CD4-positive, alpha-beta T cell treated with Interferon gamma for 1 hour (primary cell): ENCODE results near the gene TMEM131.

ENCODE experiments used
- DNase-seq: peaks from one replicate; pipeline ENCODE4 v3.0.0-alpha.2; 2020

The TMEM131 gene

GRCh38 chr2:97752342-97753334, 243.1 kb downstream of the TMEM131 start:
- DNase-seq, result no peak

- no peak for DNase-seq
Measured at GRCh38 chr2:97751752-97752151, 244.0 kb downstream of the TMEM131 start.

GRCh38 chr2:97750017-97750416, 245.7 kb downstream of the TMEM131 start:
- DNase-seq, result no peak

- no peak for DNase-seq
Measured at GRCh38 chr2:97749581-97749980, 246.2 kb downstream of the TMEM131 start.

DNA sequence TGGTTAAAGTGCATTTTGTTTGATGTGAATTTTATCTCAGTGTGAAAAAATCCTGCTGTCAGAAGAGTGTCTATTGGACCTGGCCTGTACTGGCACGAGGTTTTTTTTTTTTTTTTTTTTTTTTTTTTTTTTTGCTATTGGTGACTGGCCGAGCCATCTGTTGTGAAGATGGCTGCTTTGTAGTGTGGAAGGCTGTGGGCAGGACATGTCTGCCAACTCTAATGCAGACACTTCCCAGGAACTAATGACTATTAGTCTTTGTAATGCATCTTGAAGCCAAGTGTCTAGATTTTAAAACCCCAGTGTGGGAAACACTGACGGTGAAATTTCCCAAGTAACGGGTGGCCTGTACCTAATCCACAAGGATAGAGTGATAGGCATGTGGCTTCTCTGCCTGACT, 248.0 kb downstream of the TMEM131 start:
- no peak for DNase-seq

- DNase-seq, result no peak
Measured at GRCh38 chr2:97747285-97747684, 248.5 kb downstream of the TMEM131 start.

GRCh38 chr2:97745474-97746174, 250.1 kb downstream of the TMEM131 start:
- peak; percentile 29 for DNase-seq

GRCh38 chr2:97743913-97744312, 251.8 kb downstream of the TMEM131 start:
- no peak for DNase-seq

GRCh38 chr2:97742381-97742847, 253.3 kb downstream of the TMEM131 start:
- no peak for DNase-seq

DNA sequence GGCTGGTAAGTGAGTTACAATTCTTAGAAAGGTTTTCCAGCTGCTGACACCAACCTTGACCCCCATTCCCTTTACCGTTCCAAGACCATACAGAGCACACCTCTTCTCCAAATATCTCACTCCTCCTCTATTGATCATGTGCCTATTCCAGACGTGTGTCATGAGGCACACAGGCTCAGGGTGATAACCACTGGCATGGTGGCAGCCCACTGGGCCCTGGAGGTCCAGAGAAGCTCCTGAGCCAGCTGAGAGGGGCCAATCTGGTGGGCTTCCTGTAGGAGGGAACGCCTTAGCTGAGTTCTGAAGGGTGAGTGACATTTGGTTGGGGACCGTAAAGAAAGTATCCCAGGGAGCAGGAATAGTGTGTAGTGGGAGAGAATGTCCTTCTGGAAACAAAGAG, 254.1 kb downstream of the TMEM131 start:
- DNase-seq, result no peak

- DNase-seq, result no peak
Measured at GRCh38 chr2:97741251-97741650, 254.5 kb downstream of the TMEM131 start.

DNA sequence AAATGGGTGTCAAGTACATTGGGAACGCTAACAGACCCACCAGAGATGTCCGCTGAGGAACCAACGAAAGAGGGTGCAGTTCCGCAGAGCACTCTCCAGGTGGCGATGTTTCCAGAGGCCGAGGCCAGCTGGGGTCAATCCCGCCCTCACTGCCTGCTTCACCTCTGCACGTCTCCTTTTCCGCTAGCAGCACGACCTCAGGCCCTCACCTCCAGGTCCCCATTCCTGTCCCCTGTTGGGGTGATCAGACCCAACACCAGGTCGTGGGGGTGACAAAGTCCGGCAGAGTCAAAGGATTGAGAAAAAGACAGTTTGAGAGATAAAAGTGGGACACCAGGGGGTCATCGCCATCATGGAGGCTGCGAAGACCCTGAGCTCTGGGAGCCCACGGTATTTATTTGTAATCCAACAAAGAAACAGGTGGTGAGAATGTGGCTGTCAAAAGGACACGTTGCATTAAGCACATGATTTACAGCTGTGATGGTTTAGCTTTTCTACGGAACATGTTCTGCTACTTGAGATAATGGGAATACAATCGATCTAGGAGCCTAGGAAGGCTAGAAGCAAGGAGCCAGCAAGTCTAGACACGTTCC, 255.1 kb downstream of the TMEM131 start:
- DNase-seq, result peak; percentile 46

DNA sequence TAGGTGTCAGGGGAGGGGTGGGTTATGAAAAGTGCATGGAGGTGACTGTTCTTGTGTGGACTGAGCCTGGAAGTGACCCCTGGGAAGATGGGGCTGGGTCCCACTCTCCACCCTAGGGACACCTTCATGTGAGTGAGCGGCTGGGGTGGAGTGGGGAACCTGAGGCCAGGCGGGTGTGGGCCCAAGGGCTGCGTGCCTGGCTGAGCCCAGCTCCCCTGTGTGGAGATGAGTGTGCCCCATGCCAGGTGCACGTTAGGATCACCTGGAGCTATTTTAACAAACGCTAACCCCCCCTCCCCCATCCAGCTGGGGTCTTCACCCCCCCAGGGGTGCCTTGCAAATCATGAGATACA, 255.9 kb downstream of the TMEM131 start:
- DNase-seq, result no peak

DNA sequence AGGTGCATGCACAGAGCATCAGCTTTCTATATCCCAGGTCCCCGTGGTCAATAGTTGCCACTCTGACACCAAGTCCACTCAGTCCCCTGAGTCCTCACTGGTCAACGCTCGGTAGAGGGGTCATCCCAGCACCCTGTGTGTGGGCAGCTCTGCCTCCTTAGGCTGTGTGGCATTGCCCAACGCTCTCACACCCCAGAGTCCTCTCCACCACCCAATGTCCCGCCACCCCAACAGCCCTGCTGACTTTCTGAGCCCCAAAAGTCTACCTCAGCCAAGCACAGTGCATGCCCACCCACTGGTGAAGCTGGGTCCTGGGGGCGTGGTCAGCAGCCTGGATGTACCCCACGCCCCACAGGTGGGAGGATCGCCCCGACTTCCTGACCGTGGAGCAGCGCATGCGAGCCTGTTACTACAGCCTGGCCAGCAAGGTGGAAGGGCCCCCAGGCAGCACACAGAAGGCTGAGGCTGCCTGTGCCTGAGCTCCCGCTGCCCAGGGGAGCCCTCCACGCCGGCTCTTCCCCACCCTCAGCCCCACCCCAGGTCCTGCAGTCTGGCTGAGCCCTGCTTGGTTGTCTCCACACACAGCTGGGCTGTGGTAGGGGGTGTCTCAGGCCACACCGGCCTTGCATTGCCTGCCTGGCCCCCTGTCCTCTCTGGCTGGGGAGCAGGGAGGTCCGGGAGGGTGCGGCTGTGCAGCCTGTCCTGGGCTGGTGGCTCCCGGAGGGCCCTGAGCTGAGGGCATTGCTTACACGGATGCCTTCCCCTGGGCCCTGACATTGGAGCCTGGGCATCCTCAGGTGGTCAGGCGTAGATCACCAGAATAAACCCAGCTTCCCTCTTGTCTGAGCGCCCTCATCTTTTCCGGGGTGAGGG, 256.5 kb downstream of the TMEM131 start:
- no peak for DNase-seq

GRCh38 chr2:97738179-97739019, 257.3 kb downstream of the TMEM131 start:
- no peak for DNase-seq

GRCh38 chr2:97737421-97738178, 258.1 kb downstream of the TMEM131 start:
- DNase-seq, result no peak

DNA sequence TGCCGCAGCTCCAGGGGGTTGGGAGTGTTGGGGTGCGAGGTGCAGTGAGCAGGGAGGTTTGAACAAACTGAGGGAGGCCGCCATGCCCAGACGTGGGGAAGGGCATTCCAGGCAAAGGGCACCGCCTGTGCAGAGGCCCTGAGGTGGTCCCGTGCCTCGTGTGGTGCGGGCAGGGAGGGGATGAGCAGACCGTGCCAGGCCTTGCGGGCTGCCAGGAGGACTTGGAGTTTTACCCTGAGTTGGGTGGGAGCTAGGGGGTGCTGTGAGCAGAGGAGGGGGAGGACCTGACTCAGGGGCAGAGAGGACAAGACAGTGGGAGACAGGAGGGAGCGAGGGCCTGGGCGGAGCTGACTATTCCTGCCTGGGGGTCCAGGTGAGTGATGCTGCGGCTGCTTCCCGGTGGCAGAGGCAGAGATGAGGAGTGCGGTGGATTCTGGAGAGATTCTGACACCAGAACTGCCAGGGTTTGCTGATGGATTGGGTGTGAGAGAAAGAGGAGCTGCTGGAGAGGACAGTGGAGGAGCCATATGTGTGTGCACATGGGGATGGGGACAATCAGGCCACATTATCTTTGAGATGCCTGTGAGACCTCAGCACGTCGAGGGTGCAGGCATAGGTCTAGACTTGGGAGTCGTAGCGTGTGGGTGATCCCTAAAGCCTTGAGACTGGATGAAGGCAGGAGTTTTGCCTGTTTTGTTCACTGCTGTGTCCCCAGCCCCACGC, 259.0 kb downstream of the TMEM131 start:
- no peak for DNase-seq

DNA sequence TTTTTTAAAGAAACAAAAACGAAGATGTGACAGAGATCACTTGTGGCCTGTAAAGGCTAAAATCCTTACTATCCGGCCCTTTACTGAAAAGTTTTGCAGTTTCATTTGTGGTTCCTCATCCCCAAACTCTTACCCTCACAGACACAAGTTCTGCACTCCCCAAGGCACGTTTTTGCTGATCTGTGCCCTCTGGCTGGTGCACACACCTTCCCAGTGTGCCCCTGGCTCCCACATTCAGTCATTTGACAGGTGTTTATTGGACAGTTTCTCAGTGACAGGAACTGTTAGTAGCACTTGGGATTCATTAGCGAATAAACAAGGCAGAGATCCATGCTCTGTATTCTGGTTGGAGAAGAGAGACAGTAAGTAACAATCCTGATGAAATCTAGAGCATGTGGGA, 259.6 kb downstream of the TMEM131 start:
- no peak for DNase-seq

- DNase-seq, result no peak
Measured at GRCh38 chr2:97735161-97735561, 260.6 kb downstream of the TMEM131 start.
